GM03348 (cell line): Measurements from ENCODE around the gene POLR1H.

Source experiments
- DNase-seq: peaks from one replicate; pipeline ENCODE4 v3.0.0; 2012; ENCODE audit warnings: low spot score

The POLR1H gene

GRCh38 chr6:30062471-30063178 lies 1.6 kb downstream of the POLR1H start:
- no peak for DNase-seq

GRCh38 chr6:30063315-30063714 lies 2.2 kb downstream of the POLR1H start:
- DNase-seq, result no peak

GRCh38 chr6:30066082-30066481 lies 5.0 kb downstream of the POLR1H start:
- DNase-seq, result no peak

- peak; percentile 97 for DNase-seq
These were observed 5.8 kb downstream of the POLR1H start, which contains the start of gene PPP1R11 for GRCh38 chr6:30066577-30067459. Gene PPP1R11 (plus strand): TSS chr6:30067198. CDS start chr6:30067411, 213 bp downstream.

GRCh38 chr6:30067460-30068139 lies 6.5 kb downstream of the POLR1H start:
- DNase-seq, result no peak

DNA sequence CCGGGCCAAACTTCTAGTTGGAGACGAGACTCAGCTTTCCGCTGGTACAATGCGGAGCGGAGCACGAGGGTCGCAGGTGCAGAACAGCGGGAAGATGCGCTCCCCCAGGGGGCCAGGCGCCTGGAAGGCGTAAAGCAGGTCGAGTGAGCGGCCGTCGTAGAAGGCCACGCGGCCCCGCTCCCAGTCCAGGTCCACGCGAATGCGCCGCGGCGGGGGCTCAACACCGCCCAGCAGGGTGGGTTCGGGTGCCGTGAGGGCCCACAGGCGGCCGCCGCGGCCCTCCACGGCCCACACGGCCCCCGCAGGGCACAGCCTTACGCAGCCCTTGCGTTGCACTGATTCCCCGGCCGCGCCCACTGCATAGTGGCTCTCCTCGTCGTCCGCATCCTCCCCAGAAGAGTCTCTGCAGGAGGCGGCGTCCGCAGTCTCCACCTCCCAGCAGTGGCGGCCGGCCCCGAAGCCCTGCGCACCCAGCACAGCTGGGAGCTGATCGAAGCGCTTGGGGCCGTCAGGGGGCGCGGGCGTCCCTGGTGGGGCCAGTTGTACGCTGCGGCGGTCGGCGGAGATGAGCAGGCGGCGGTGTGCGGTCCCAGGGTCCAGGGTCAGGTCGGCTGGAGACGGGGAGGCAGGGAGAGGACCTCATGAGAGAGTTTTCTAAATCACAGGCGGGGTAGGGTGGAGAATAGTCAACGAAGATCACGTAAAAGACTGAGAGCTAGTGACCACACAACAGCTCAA lies 10.2 kb downstream of the POLR1H start:
- peak; percentile 50 for DNase-seq

DNA sequence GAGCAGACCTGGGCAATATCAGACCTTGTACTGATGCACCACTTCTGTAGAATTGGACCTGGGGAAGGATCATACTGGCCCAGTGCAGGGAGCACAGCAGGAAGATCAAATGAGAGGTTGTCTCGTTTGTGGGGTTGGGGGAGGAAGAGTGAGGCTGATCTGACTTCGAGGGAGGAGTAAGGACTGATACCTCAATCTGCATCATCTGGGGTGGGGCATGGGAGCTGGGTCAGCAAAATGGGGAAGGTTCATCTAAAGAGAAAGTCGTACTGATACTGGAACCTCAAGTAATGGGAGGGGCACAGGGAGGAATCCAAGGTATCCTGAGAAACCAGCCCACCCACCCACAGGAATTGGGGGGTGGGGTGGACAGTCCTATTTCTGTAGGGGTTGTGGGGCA lies 10.8 kb downstream of the POLR1H start:
- DNase-seq, result no peak

- no peak for DNase-seq
These were observed 12.6 kb downstream of the POLR1H start for GRCh38 chr6:30073489-30074235.

- peak; percentile 32 for DNase-seq
These were observed 13.4 kb downstream of the POLR1H start for GRCh38 chr6:30074331-30075093.

DNA sequence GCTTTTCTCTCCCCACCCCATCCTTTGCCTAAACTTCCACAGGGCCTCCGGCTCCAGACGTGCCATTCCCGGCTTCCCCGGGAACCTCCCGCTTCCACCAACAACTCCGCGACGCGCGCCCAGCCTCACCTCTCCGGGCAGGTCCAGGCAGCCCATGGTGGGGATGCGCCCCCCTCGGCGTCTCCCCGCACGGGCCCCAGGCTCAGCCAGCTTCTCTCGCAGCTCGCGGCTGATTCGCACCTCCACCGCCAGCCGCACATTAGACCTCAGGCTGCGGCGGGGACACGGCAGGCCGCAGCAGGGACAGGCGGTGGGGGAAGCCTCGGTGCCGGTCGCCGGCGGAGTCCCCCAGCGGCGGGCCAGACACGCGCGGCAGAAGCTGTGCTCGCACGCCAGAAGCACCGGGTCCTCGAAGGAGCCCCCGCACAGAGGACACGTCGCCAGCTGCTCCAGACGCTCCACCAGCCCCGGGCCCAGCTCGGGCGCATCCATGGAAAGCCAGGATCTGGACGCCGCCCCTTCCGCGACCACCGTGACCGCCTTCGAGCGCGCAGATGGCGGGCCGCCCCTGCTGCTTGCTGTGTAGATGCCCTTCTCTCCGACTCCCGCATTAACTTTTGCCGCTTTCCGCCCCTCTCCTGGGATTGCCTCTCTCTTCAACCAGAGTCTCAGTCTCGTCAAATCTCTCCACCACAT lies 14.2 kb downstream of the POLR1H start, which contains the start of gene RNF39:
RNF39 (minus strand) TSS at position 676 of the 696 bp plus-strand sequence; CDS start at position 492, 184 bp downstream.
- peak; percentile 18 for DNase-seq

DNA sequence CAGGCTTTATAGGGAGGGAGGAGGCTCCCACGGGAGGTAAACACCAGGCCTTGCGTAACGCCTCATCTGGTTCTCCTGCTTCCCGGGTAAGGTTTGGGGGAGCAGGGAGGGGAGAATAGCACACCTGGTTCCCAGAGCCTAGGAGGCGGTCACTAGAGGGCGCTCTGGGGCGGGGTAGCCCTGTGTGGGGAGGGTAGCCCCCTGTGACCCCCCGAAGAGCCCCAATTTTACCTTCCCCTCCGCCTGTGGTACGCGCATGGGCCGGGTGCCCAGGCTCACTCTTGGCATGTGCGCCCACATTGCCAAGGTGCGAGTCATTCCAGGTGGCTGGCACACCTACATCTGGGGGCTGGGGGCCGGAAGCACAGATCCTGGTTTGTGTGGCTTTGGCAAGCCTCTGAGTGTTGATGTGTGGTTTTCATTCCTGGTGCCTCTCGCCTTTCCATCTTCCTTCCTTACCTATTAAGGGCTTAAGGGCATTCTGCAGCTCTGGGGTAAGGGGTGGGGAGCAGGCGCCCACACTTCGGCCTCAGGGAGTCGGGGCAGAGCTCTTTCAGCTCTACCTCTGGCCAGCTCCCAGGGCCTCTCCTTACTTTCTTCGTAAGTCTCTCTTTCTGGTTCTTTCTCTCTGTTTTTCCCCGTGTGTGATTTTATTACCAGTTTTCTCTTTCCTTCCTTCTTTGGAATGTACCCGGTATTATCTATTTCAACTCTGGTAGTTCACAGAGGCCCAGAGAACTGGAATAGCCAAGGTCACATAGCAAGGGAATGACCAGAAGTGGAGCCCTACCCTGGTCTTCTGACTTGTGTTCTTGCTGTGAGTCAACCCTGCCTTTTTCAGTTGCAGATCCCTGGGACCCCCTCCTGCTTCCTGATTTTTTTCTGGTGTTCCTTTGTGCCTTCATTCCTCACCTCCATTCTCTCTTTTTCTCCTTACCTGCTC lies 15.0 kb downstream of the POLR1H start:
- peak; percentile 18 for DNase-seq

DNA sequence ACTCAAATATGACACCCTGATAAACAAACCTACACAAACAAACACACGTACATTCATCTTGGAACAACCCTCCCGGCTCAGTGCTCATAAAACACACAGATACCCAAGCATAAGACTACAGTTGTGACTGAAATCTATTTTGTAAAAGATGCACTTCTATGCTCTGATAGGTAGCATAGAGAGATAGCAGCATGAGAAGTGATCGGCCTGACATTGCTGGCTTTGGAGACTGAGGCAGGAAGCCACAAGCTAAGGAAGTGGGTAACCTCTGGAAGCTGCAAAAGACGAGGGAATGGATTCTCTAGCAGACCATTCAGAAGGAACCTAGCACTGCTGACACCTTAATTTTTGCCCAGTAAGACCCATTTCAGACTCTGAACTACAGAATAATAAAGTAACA lies 16.2 kb downstream of the POLR1H start:
- DNase-seq, result no peak

- no peak for DNase-seq
These were observed 26.8 kb downstream of the POLR1H start for GRCh38 chr6:30087876-30088275.

DNA sequence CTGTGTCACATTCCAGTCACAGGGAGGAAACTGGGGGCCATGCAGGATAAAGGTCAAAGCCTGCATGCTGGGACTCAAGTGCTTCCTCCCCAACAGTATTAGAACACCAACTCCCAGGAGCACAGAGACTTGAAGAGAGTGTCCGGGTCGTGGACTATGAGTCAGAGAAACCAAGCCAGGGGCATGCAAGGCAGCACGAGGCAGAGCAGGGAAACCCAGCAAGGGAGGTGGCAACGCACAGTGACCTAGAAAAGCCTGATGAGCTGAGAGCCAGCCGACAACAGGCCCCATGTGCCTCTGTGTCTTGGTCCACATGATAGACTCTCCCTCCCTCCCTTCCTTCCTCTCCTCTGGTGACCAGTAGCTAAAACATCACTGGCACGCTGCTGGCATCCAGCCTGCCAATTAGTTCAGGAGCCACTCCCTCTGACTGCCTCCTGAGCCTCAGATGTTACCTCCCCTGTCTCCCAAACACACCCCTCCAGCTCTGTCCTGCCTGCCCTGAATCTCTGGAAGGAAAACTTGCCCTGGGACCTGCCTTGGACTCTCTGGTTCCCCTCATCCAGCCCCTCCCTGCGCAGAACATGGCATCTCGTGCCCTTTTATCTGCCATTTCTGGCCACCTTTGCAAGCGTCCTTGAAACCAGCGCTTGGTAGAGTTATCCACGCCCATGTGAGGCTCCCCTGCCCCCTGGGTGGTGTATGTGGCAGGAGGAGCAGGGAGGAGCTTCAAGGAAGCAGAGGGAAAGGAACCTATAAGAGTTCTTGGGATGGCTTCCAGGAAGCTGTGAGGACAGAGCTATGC lies 30.7 kb downstream of the POLR1H start:
- peak; percentile 71 for DNase-seq

DNA sequence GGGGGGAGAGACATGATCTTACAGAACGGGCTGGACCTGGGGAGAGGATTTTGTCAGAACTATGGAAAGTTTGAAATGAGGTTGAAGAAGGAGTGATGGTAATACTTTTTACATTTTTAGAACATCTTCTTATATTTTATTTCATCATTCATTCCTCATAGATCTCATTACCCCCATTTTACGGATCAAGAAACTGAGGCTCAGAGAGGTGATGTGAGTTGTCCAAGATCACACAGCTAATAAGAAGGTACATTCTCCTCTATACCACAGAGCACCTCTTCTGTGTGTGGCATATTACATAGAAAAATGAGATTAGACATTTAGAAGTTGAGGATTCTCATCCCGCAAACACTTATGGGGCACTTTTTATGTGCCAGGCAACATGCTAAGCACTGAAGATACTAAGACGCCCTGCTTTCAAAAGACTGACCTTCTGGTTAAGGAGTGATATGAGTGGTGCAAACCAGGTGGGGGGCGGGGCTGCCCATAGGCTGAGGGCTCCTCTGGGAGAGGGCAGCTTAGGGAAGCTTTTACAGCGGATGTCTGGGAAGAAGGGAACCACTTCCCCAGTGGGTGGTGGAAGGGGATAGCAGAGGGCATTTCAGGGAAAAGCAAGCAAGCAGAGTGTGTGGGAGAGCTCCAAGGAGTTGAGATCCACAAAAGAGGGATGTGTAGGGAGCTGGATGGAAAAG lies 31.9 kb downstream of the POLR1H start:
- DNase-seq, result no peak

DNA sequence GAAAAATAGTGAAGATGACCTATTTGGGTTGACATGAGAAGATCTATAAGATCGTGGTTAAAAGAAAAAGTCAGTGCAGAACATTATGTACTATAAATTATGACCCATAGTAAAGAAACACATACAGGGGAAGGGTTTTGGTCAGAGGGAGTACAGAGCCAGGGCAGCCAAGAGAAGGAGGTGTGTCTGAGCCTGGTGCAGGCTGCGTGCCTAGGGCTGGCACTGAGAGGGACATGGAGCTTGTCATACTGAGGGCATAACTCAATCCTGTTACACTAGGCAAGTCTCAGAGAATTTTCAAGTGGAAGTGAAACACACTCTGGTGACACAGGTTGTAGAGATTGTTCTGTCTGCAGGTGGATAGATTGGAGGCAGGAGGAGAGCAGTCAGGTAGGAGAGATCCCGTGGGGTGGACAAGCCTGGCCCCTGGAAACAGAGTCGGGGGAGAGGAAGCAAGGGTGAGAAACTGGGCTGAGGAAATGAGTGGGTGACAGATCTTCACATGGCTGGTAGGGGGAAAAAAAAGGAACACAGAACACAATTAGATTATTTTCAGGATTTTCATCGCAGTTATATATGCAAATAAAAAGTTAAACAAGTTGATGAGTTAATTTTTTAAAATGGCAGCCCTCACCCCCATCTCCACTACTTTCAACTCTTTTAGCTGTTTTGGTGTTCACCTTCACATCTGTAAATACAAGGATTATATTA lies 33.0 kb downstream of the POLR1H start:
- DNase-seq, result no peak
